ENCODE data around the gene IGFBP1.
"Not testable (repeated sequence)": the region's sequence is repeated elsewhere in the genome, so short reads cannot be mapped to it uniquely, and the experiment has no call there.

Gene IGFBP1

GRCh38 chr7:45888185-45888992, at the start of gene IGFBP1:
Gene IGFBP1 (plus strand): TSS chr7:45888488. CDS start chr7:45888653, 165 bp downstream.
- DNase-seq, result no peak

GRCh38 chr7:45838852-45839251, 49.4 kb upstream of the IGFBP1 start:
- DNase-seq, result not testable (repeated sequence)

- DNase-seq, result not testable (repeated sequence)
Measured at GRCh38 chr7:45841926-45842717, 46.2 kb upstream of the IGFBP1 start.

GRCh38 chr7:45846536-45846935, 41.8 kb upstream of the IGFBP1 start:
- not testable (repeated sequence) for DNase-seq

GRCh38 chr7:45848734-45849133, 39.6 kb upstream of the IGFBP1 start:
- not testable (repeated sequence) for DNase-seq

GRCh38 chr7:45852984-45853383, 35.3 kb upstream of the IGFBP1 start:
- DNase-seq, result not testable (repeated sequence)

GRCh38 chr7:45853491-45853890, 34.8 kb upstream of the IGFBP1 start:
- not testable (repeated sequence) for DNase-seq

- DNase-seq, result not testable (repeated sequence)
Measured at GRCh38 chr7:45855680-45856079, 32.6 kb upstream of the IGFBP1 start.

GRCh38 chr7:45856888-45857287, 31.4 kb upstream of the IGFBP1 start:
- not testable (repeated sequence) for DNase-seq

- no peak for DNase-seq
Measured at GRCh38 chr7:45863715-45864114, 24.6 kb upstream of the IGFBP1 start.

- no peak for DNase-seq
Measured at GRCh38 chr7:45865594-45866410, 22.5 kb upstream of the IGFBP1 start.

- DNase-seq, result no peak
Measured at GRCh38 chr7:45867471-45867870, 20.8 kb upstream of the IGFBP1 start.

- no peak for DNase-seq
Measured at GRCh38 chr7:45869426-45869825, 18.9 kb upstream of the IGFBP1 start.

GRCh38 chr7:45872116-45873034, 15.9 kb upstream of the IGFBP1 start:
- no peak for DNase-seq

- DNase-seq, result no peak
Measured at GRCh38 chr7:45873035-45873354, 15.3 kb upstream of the IGFBP1 start, which contains the start of gene CCDC201. Gene CCDC201 (minus strand): TSS chr7:45873082. CDS start chr7:45873007, 75 bp downstream.

GRCh38 chr7:45873355-45873754, 14.9 kb upstream of the IGFBP1 start:
- no peak for DNase-seq

GRCh38 chr7:45874408-45875131, 13.7 kb upstream of the IGFBP1 start:
- no peak for DNase-seq

- no peak for DNase-seq
Measured at GRCh38 chr7:45876519-45876918, 11.8 kb upstream of the IGFBP1 start.

- no peak for DNase-seq
Measured at GRCh38 chr7:45878457-45879144, 9.7 kb upstream of the IGFBP1 start.

- no peak for DNase-seq
Measured at GRCh38 chr7:45880433-45880860, 7.8 kb upstream of the IGFBP1 start.

Measured in activated CD8-positive, alpha-beta memory T cell treated with anti-CD3 and anti-CD28 coated beads for 24 hours (primary cell).